H4 (cell line): ENCODE results near the gene KCNQ1. TPM values are rescaled to one million over a fixed set of nuclear protein-coding genes. Genes with fewer than 3 reads are reported as not detected.
A peak's percentile ranks its signal among the peaks of the same experiment; 100 is the strongest.

ENCODE experiments used
- DNase-seq: peaks from one replicate; pipeline ENCODE4 v3.0.0-alpha.2; 2015; ENCODE audit warnings: low spot score
- total RNA-seq: library from RNA; depleted of rRNA; stranded (reverse); fragments of >200 nt; shearing (Covaris generic); gene quantifications from 2 replicates; pipeline ENCODE4 v1.2.3, GENCODE V29; 2014

KCNQ1 gene
- total RNA-seq, 1 experiment from 2014 or later: 0.04 TPM

- no peak for DNase-seq
These were observed 77.2 kb downstream of the KCNQ1 start for GRCh38 chr11:2521733-2522630.

DNA sequence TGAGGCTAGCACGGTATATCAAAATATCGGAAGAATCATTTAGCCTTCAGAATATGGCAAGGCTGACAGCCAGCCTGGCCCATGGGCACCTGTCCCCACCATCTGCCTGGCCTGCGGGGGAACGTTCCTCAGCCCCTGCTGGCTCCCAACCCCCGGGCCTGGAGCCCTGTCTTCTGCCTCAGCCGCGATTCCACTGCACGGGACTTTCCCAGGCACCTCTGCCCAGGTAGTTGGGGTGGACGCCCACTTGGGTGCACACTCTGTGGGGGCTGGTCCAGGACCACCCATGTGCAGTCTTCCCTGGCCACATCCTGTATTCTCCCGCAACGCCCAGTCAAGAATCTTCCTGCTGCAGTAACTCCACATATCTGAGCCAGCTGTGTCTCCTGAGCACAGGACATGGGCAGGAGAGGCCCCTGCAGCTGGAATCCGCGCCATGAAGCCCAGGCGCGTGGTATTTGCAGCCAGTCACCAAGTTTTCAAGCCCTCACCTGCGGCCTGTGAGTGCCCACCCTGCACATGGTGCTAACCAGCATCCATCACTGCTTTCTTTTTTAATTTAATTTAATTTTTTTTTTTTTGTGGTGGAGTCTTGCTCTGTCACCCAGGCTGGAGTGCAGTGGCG is 77.9 kb downstream of the KCNQ1 start:
- DNase-seq: no peak

GRCh38 chr11:2523821-2524391 is 79.1 kb downstream of the KCNQ1 start:
- DNase-seq: no peak

GRCh38 chr11:2524446-2525165 is 79.8 kb downstream of the KCNQ1 start:
- DNase-seq: no peak

DNA sequence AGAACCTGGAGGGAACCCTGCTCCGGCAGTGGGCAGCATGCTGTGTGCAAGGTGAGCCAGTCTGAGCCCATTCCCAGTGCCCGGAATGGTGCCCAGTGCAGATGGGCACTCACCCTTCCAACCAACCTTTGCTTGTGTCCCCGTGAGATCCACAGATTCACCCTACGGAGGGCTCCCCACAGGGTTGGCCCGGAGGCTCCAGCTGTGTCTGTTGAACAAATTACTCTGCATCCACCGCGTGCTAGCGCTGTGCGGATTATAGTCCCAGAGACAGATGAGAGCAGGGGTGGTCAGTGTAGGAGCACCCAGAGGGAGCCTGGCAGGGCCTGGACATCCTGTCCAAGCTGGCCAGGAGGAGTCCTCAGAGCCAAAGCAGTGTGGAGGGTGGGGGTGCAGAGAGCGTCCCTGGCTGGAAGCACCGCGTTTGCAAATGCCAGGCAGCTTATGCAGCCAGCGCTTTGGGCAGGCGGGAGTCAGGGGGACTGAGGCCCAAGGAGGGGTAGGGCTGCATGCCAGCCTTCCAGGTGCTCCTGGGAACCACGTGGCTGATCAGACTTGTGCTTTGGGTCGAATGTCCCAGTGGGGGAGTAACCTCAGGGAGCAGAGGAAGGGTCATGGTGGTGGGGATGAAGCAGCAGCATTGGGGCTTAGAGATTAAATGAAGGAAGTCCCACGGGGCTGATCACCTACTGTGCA is 80.5 kb downstream of the KCNQ1 start:
- no peak for DNase-seq

DNA sequence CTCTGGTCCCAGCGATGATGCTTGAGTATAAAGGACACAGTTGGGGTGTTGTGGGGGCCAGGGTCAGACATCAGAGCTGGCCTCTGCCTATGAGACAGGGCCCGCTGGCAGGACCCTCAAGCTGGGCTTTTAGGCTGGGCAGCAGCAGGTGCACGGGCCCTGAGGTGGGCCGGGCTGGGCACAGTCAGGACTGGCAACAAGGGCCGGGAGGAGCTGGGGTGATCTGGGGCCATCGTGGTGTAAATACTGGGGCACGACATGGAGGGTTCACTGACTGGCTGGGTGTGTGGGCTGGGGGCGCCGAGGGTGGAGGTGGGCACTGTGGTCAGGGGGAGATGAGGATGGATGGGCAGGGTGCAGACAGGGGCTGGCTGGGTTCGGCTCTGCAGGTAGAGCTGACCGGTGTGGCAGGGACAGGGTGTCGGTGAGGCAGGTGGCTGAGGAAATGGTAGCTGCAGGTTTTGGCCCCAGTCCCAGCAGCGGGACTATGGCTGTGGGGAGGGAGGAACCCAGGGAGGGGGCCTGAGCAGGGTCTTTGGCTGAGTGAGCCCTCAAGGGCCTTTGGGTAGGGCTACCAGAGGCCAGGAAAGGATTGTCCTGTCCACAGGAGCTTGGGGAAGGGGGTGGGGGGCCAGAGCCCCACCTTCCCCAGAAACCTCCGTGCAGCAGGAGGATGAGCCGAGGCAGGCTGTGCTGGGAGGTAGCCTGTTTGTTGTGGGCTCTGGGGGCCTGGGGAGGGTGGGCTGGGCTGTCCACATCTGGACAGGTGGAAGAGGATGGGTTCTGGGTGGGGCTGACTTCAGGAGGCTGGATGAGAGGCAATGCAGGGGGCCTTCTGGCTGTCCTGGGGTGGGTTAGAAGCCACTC is 81.4 kb downstream of the KCNQ1 start:
- DNase-seq: no peak

GRCh38 chr11:2526808-2527381 is 82.1 kb downstream of the KCNQ1 start:
- DNase-seq: no peak

- no peak for DNase-seq
These were observed 82.9 kb downstream of the KCNQ1 start for GRCh38 chr11:2527621-2528291.

DNA sequence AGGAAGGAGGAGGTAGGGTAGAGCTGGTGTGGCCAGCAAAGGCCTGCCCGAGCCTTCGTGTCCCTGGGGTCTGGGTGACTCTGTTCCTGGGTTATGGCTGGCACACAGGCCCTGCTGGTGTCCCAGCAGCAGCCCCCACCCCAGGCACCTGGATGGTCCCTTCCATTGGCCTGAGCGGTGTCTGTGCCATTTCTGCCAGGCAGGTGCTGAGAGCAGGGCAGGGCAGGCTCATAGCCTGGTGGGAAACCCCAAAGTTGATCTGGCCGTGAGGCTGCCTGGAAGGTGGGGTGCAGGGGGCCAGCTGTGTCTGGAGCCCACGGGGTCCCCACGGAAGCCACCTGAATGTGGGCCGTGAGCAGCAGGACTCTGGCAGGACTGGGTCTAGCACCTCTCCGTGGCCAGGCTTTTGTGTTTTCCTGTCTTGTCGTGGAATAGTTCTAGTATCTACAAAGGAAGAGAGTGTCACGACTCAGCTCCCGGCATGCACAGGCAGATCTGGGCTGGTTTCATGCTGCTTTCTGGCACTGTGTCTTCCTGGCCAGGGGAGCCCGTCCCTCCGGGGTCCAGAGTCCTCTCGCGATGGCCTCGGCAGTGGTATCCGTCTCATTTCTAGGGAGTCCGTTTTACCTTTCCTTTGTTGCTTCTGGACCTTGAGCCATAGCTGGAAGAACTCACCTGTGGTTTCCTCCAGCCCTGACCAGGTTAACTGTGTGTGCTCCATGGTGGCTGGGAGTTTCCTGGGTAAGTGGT is 83.7 kb downstream of the KCNQ1 start:
- no peak for DNase-seq

GRCh38 chr11:2529173-2529572 is 84.4 kb downstream of the KCNQ1 start:
- DNase-seq: no peak

DNA sequence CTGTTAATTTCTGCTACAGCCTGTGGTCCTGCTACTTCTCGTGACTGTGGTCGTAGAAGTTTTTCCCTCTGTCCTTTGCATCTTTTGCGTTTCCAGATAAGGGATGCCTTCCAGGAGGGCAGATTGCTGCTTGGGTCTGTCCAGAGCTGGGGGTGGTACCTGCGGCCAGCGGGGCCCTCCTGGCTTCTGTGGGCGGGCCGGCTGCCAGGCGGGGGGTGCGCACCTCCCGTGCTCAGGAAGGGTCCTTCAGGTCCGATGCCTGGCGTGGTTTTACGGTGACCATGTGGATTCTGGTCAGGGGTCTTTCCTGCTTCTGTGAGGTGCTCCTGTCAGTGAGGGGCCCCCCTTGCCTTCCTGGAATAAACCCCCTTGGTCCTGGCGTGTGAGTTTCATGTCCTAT is 84.8 kb downstream of the KCNQ1 start:
- no peak for DNase-seq

GRCh38 chr11:2530131-2530854 is 85.5 kb downstream of the KCNQ1 start:
- no peak for DNase-seq

- DNase-seq: no peak
These were observed 86.0 kb downstream of the KCNQ1 start for GRCh38 chr11:2530855-2531200.

- peak; percentile 47 for DNase-seq
These were observed 86.6 kb downstream of the KCNQ1 start for GRCh38 chr11:2531277-2531986.

DNA sequence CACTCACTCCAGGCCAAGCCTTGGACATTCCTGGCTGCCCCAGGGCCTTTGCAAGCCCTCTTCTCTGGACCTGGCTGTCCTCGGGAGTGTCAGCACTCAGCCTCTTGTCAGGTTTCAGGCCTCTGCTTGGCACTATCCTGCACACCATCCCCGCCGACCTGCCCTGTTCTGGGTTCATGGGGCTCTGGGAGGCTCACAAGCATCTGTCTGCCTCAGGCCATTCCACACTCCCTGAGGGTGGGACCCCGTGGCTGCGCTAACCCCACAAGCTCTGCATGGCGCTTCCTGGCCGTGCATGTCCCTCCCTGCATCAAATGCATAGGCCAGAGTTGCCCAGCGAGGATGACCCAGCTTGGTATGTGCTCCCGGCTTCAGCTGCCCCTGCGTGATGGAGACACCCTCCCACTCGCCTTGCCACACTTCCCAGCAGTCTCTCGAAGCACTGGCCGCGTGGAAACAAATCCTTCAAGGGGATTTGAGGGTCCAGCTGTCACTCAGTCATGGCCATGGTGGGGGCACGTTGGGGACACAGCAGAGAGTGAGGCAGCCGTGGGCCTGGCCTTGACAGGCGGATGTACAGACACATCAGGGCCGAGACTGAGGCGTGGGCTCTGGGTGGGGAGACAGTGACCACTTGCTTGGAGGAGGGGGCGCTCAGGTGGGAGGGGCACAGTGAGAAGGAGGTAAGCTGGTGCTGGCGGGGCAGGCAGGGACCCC is 87.3 kb downstream of the KCNQ1 start:
- no peak for DNase-seq

GRCh38 chr11:2532704-2533586 is 88.1 kb downstream of the KCNQ1 start:
- DNase-seq: peak; percentile 92
